HG03108 (cell line): ENCODE data around the gene SLC9B1.
A peak's percentile ranks its signal among the peaks of the same experiment; 100 is the strongest.

ENCODE experiments used
- ATAC-seq: cut with Tn5 transposase; IDR thresholded peaks from one replicate; pipeline ENCODE4 v1.9.1; 2021; ENCODE audit warnings: moderate library complexity; ENCODE audit not compliant: unreplicated experiment

The SLC9B1 gene, protein sequence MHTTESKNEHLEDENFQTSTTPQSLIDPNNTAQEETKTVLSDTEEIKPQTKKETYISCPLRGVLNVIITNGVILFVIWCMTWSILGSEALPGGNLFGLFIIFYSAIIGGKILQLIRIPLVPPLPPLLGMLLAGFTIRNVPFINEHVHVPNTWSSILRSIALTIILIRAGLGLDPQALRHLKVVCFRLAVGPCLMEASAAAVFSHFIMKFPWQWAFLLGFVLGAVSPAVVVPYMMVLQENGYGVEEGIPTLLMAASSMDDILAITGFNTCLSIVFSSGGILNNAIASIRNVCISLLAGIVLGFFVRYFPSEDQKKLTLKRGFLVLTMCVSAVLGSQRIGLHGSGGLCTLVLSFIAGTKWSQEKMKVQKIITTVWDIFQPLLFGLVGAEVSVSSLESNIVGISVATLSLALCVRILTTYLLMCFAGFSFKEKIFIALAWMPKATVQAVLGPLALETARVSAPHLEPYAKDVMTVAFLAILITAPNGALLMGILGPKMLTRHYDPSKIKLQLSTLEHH

DNA sequence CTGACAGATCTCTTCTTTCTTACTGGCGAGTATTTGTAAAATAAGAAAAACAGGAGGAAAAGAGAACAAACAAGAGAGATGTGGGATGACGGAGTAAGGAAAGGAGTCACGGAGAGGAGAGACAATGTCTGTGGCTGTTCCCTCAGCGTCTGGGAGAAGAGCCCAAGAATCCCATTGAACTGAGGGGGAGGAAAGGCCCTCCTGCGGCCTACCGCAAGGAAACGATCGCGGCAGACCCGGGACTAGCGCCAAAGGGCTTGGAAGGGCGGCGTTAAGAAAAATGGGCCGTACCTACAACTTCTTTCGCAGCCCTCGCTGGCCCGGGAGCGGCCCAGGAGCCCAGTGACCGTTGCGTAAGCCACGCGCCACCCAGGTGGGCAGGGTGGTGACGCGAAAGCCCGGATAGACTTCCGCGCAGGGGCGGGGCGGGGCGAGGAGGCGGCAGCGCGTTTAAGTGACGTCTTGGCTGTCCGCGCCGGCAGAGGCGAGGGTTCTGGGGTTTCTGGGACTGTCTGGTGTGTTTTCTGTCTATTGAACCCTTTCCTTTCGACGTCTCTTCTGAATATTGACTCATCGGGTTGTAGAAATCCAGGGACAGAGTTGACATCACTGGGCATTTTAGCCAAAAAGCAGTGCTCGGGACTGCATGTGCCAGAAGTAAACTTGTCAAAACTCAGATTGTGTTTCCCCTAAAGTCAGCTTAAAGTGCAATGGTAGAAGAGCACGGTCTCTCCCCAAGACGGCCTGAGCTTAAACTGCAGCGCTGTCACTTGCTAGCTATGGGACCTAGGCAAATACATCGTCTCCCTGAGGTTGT is at the start of gene SLC9B1:
Gene SLC9B1 (minus strand): TSS at position 398 of the 817 bp plus-strand sequence. CDS start 27,994 bp downstream, outside the sequence.
- ATAC-seq, result peak; percentile 99

DNA sequence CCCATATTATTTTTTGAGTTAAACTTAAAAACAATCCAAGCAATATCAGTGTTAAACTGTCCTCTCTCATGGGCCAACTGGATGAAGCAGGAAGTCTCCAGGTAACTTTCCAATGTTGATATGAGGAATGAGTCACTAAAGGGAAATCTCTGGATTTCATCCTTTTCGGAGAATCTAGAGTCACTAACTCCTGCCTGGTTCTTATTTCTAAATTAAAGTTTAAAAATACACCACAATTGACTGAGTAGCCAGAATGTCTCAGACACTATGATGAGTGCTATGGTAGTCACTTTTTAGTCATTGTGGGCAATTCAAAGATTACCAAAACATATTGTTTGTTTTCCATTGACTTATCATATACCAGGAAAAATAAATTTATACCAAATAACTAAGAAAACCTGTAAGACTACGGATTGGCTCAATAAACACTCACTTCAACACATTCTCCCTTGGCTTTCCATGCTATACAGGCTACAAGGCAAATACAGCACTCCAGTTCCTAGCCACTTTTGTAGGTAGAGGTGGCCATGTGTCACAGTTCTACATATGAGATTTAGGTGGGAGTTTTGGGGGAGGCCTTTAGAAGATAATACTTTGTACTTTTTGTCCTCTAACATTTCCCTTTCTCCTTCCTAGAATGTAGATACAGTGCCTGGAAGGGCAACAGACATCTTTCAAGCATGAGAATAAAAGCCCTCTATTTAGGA is 48.5 kb upstream of the SLC9B1 start:
- ATAC-seq, result no peak

DNA sequence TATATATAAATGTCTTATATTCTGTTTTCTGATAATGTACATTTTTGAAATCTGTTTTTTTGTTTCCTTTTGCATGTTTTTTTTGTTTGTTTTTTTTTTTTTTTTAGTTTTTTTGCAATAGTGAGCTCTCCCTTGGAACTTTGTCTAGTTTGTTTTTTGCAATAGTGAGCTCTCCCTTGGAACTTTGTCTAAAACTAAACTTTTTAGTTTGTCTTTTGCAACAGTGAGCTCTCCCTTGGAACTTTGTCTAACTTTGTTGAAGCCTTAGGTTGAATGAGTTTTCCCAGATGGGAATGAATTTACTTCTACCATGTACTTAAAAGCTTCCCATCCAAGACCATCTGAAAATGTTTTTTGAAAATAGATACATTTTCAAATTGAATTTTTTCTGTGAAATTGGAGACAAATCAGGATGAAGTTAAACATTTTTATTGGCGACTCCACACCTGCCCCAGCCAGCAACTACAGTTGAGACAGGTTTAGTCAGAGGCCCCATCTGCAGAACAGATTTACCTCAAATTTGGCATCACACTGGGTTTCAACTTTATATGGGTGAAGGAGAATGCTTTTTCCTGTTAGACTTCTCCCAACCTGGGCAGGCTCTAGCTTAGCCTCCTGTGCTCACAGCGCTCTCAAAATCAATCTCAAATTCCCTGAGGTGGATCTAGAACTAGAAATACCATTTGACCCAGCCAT is 41.1 kb upstream of the SLC9B1 start:
- ATAC-seq, result no peak

DNA sequence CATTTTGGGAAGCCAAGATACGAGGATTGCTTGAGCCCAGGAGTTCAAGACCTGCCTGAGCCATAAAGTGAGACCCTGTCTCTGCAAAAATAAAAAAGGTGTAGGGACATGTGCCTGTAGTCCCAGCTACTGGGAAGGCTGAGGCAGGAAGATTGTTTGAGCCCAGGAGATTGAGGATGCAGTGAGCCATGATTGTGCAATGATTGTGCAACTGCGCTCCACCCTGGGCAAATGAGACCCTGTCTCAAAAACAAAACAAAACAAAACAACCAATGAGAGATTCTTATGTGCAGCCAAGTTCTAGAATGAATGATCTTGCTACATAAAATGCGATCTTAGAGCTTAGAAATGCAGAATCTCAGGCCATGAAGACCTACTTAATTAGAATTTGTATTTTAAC is 34.5 kb upstream of the SLC9B1 start:
- ATAC-seq, result no peak

DNA sequence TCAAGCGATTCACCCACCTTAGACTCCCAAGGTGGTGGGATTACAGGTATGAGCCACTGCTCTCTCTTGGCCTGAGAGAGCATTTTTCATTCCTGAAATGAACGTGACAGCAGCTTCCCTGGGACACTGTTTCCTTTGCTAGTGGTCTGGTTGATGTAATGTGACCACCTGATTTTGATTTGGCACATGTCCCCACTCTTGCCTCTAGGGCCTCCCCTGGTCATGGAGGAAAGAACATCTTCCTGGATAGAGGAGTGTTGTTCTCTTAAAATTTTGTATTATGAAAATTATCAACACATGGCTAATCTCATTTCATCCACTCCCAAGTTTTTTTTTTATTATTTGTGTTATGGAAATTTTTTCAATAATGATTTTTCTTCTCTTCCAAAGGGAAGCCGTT is 33.3 kb upstream of the SLC9B1 start:
- no peak for ATAC-seq

DNA sequence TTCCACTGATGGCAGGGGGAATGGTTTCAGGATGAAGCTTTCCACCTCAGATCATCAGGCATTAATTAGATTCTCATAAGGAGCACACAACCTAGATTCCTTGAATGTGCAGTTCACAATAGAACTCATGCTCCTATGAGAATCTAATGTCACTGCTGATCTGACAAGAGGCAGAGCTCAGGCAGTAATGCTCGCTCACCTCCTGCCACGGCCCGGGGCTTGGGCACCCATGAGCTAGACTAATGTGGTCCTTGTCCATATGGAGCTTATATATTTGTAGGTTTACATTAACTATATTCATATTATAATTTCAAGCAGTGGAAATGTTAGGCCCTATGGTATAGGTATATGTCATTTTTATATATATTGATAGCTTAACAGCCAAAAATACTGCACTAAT is 32.6 kb upstream of the SLC9B1 start:
- ATAC-seq, result no peak

DNA sequence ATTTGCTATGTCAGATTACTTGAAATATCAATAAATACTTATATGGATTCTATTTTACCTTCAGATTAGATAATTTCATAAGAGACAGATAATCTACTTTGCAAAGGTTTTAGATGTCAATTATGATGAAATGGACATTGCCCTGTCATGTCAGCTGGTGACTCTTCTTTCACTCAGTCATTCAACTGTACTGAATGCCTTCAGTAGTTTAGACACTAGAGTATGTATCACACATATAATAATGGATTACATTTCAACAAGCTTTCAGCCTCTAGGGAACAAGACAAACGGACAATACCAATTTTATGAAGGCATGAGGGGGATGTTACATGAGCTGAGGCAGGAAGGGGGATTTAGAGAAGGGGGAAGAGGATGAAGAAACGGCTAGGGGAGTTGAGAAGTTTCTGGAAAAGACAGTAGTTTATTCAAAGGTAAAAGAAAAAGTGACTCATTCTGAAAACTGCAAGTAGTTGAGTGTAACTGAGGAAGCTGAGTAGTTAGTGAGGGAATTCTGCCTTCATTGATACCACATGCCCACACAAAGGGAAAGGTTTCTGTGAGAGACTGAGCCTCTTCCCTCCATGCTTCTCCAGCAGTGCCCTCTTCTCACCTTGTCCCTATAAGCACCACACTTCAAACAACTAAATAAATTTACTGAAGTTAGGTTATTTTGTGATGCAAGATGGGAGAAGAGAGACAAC is 31.4 kb upstream of the SLC9B1 start:
- no peak for ATAC-seq

DNA sequence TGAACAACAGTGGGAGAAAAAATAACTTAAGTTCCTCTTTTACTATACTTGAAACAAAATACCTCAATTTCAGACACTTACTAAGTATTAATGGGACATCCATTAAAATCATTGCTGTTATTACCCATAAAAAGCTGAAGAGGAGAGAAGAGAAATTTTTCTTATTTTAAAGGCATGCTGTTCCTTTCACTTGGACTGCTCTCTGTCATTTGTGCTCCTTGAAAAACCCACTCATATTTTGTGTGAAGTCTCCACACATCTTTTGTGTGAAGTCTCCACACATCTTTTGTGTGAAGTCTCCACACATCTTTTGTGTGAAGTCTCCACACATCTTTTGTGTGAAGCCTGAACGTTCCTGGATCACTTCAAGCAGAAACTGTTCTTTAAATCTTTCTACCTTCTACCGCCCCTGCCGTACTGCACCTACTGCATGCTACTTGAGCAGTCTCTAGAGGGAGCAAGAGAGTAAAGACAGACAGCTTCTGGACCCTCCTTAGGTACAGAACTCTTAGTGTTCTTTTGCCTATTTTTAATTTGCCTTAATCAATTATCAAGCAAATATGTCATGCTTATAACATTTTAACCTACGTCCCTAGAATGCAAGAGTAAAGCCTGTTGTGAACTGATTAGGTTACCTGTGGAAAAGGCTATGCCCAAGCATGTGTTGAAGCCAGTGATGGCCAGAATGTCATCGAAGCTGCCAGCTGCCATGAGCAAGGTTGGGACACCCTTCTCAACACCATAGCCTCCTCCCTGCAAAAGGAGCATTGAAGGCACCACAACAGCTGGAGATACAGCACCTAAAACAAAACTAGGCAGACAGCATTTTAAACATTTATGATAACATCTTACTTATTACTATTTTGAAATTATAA is 27.1 kb upstream of the SLC9B1 start:
- ATAC-seq, result peak; percentile 87

DNA sequence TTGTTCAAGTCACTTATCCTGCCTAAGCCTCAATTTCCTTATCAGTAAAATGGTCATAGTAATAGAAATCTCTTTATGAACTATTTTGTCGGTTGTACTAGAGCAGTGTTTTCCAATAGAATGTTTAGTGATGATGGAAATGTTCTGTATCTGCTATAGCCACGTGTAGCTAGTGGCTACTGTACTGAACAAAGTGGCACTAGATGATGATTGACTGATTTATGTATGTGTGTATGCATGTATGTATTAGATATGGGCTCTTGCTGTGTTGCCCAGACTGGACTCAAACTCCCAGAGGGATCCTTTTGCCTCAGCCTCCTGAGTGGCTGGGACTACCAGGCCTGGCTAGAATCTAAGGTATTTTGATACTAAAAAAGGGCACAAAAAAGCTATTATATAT is 24.7 kb upstream of the SLC9B1 start:
- ATAC-seq, result no peak

DNA sequence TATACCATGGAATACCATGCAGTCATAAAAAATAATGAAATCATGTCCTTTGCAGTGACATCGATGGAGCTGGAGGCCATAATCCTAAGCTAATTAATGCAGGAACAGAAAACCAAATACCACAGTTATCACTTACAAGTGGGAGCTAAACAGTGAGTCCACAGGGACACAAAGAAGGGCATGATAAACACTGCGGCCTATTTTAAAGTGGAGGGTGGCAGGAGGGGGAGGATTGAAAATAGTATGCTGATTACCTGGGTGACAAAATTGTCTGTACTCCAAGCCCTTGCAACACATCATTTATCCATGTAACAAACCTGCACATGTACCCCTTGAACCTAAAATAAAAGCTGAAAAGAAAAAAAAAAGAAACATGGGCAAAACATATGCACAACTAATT is 16.7 kb upstream of the SLC9B1 start:
- ATAC-seq, result no peak

DNA sequence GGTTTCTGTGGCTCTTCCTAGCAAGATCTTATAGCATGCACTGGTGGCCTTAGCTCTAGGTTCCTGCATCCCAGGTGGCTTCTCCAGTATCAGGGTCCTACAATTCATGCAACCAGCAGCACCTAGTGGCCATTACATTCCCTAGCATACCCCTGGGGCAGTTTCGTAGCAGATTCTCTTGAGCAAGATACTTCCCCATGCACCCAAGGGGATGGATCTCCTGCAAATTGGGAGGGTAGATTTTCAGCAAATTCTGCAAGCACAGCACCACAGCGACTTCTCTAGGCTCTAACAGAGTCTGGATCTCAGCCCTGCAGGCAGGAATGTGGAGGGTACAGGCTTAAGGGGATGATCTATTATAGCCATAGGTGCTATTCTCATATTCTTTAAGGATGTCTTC is 13.1 kb upstream of the SLC9B1 start:
- no peak for ATAC-seq

DNA sequence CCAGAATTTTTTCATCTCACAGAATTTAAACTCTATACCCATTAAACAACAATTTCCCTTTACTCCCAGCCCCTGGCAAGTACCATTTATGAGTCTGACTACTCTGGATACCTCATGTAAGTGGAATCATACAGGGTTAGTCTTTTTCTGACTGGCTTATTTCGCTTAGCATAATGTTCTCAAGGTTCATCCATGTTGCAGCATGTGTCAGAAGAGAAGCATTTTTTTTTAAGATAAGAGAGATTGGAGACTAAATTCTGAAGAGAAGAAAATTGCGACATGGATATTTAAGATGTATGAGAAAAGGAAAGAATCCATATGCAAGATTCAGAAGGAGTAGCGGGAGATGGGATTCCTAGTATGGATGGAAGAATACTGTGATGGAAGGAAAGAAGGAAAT is 11.3 kb upstream of the SLC9B1 start:
- ATAC-seq, result no peak

DNA sequence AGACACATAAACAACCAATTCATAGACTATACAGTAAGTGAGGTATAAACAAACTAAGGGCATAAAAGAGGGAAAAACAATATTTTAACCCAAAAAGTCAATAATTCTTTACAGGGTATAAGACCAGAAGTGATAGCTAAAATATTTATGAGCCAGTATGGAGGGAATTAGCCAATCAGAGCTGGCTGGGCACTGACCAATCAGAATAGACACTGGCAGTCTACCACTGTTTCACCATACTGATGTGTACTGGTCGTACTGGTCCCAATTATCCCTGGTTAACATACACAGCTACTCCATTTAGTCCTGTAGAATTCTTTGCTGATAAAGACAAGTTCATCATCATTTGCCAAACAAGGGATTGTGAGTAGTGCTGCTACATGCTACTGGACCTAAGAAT is 9.8 kb upstream of the SLC9B1 start:
- ATAC-seq, result no peak

DNA sequence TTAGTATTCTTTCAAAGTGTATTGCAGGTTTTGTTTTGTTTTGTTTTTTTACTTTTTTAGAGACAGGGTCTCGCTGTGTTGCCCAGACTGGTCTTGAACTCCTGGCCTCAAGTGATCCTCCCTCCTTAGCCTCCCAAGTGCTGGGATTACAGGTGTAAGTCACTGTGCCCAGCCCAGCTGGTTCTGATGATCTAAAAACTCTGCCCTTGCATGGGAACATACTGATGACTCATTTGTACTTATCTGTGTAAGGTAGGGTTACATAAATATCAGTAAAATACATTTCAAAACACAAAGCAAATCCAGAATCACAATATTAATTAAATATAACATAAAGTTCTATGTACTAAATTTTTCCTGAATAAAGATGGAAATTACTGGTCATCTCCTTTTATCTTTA is 7.4 kb upstream of the SLC9B1 start:
- no peak for ATAC-seq

DNA sequence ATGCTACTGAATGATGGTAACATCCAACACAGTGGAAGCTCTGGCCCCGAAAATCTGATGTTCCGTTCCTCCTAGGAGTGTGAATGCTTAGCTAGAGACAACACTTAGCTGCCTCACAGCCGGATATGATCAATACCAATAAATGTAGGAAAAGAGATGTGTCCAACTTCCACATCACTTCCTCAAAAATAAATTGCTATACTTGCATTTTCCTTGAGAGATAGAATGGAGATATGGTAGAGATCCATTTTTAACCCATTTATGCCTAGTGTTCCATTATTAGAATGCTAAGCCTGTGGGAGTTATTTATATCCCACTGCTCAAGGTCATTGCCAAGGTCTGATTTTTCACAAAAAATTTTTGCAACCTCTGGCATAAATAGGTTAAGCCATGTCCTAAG is 5.5 kb upstream of the SLC9B1 start:
- no peak for ATAC-seq

DNA sequence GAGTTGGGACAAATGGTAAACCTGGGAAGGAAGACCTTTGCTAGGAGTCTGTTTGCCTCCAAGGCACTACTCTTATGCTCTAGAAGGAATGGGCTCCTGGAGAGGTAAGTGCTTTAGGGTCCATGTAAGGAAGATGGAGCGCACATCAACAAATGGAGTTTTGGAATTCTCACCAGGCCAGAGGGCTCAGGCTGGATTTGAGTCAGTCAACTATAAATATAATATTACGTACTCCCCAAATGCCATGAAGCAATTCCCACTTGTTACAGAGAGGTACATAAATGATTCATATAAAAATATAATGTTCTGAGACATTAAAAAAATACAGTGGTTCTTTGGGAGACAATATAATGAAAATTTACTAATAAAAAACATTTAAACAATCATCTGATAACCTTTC is 1.6 kb upstream of the SLC9B1 start:
- ATAC-seq, result no peak

DNA sequence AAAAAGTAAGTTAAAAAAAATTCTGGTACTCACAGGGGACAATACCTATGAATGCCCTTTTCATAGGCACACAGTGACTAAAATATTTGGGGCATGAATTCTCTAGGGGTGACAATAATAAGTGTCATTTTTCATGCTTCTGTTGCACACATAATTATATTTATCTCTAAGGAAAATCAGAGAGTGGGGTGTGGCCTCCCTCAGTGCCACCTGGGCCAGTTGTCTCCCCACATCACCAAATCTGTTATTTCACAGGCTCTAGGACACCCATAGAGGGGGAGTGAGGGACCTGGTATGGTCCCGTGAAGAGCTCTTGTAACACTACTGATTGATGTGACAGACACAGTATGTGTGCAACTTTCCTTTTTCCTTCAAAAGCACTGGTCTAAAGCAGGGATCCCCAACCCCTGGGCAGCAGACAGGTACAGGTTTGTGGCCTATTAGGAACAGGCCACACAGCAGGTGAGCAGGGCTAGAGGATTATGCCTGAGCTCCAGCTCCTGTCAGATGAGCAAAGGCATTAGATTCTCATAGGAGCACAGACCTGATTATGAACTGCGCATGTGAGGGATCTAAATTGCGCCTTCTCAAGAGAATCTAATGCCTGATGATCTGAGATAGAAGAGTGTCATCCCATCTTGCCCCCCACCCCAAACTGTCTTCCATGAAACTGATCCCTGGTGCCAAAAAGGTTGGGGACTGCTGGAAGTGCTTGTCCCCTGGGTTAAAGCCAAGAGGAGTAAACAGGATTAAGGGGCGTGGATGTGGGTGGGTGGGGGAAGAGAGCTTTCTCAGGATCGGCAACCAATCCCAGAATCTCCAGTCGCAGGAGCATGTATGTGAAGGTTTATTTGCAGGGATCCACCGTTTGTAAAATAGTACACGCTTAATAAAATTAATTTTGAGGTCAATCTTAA is 856 bp downstream of the SLC9B1 start:
- no peak for ATAC-seq

DNA sequence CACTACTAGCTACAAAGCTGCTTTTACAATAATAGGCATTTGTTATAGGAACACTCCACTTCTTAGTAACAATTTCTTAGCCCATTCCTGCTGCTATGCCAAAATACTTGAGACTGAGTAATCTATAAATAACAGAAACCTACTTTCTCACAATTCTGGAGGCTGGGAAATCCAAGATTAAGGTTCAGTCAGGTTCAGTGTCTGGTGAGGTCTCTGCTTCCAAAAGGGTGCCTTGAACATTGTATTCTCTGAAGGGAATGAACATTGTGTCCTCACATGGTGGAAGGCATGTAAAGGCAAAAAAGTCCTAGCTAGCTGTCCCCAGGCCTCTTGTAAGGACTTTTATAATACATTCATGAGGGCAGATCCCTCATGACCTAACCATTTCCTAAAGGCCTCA is 7.0 kb downstream of the SLC9B1 start:
- no peak for ATAC-seq
